ENCODE data around the gene PLCB2.

Gene PLCB2

DNA sequence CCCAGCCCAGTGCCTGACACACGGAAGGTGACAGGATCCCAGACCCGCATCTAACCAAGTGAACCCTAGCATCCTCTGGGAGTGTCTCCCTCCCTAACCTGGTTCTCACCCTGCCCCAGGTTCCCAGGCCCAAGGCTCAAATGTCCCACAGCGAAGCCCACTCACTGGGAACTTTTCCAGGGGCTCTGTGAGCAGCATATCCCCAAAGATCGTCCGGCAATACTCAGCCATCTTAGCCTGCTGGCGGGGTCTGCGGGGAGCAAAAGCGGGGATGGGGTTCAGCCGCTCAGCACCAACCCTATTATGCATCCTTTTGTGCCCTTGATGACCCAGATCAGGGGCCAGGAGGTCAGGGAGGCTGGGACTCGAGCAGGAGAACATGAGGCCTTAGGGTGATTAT, 10.4 kb downstream of the PLCB2 start:
- no peak overlapping the region for H3K4me3 ChIP-seq (ENCODE audit: control insufficient read depth, low read depth, low read length)
- no peak for DNase-seq (ENCODE audit: low read depth)
- no peak for TF ChIP-seq CTCF (conservative IDR thresholded peaks at IDR 0.05; ENCODE audit: control insufficient read depth, insufficient read depth, low read depth, low read length)

- no peak for TF ChIP-seq CTCF (conservative IDR thresholded peaks at IDR 0.05; ENCODE audit: control insufficient read depth, insufficient read depth, low read depth, low read length)
Observed at GRCh38 chr15:40296561-40297230, 11.0 kb downstream of the PLCB2 start.

DNA sequence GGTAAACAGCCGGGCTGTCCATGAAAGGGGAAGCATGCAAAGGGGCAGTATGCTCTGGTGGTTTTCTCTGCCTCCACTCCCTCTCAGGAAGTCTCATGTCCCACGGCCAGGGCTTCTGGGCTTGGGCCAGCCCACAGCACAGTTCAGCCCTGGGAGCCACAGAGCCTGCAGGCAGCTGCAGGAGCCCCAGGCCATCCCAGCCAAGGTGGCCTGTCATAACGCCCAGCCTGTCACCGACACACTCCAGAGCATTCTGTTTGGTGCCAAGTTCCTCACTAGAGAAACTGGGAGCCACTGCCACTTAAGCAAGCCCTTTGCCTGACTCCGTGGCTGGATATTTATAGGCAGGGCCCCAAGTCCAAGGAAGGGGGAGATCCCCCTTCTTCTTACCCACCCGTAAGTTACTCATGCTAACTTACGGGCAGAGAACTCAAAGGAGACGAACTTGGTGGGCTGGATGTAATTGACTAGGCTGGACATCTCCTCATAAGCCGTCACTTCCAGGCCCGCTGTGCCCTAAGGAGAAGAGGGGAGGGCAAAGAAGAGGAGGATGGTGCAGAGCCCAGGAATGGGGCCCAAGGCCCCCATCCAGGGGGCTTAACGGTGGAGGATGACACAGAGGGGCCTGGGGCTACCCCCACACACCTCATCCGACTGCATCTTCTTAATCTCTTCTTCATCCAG, 11.7 kb downstream of the PLCB2 start:
- DNase-seq (ENCODE audit: low read depth): no peak
- no peak for TF ChIP-seq CTCF (conservative IDR thresholded peaks at IDR 0.05; ENCODE audit: control insufficient read depth, insufficient read depth, low read depth, low read length)
- no peak overlapping the region for H3K4me3 ChIP-seq (ENCODE audit: control insufficient read depth, low read depth, low read length)

More at GRCh38 chr15:40296561-40297230, 11.0 kb downstream of the PLCB2 start:
- DNase-seq (ENCODE audit: low read depth): no peak
- H3K4me3 ChIP-seq (ENCODE audit: control insufficient read depth, low read depth, low read length): no peak overlapping the region

- no peak for TF ChIP-seq CTCF (conservative IDR thresholded peaks at IDR 0.05; ENCODE audit: control insufficient read depth, insufficient read depth, low read depth, low read length)
- H3K4me3 ChIP-seq (ENCODE audit: control insufficient read depth, low read depth, low read length): no peak overlapping the region
- no peak for DNase-seq (ENCODE audit: low read depth)
Observed at GRCh38 chr15:40295297-40295696, 12.4 kb downstream of the PLCB2 start.

DNA sequence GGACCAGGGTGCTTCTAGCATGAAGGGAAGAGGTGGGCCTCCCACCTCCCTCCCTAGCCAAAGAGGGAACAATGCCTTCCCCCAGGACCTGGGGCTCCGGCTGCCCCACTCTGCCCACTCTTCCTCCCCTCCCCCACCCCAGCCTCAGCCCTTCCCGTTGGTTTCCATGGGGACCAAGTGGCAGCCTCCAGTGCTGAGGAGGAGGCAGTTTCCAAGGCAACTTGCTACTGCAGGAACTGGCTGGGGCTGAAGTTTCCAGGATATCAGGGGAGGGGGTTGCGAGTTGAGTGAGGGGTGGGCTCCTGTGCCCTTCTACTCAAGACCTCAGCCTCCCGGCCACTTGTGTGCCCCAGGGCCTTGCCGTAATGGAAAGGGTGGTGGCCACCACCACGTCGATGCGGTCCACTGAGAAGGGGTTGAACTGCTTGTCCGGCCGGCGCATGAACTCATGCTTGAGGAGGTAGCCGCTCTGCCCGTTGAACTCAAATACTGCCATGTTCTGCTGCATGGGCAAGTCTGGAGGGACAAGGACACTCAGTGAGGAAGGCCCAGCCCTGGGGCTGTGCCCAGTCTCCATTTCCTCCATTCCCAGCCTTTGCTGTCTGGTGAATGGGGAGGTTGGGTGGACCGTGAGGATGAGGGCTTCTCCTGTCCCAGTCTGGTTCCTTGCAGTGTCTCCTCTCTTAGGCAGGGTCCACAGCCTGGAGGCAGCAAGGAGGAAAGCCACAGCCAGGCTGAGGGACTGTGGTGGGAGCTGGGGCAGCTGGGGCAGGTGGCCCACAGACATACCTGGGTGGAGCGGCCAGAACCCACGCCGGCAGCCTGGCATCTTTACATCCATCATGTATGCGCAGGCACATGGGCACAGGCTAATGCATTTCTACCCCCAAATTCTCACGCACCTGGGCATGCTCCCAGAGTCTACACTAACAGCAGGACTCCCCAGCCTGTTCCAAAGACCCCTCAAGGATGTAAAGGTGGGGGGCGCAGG, 13.5 kb downstream of the PLCB2 start:
- H3K4me3 ChIP-seq (ENCODE audit: control insufficient read depth, low read depth, low read length): no peak overlapping the region
- no peak for TF ChIP-seq CTCF (conservative IDR thresholded peaks at IDR 0.05; ENCODE audit: control insufficient read depth, insufficient read depth, low read depth, low read length)
- DNase-seq (ENCODE audit: low read depth): no peak

- H3K4me3 ChIP-seq (ENCODE audit: control insufficient read depth, low read depth, low read length): no peak overlapping the region
- no peak for DNase-seq (ENCODE audit: low read depth)
- no peak for TF ChIP-seq CTCF (conservative IDR thresholded peaks at IDR 0.05; ENCODE audit: control insufficient read depth, insufficient read depth, low read depth, low read length)
Observed at GRCh38 chr15:40293006-40293405, 14.7 kb downstream of the PLCB2 start.

Data from fibroblast of mammary gland (primary cell).